K562 (cell line): ENCODE data around the gene SPTBN4. TPM values are rescaled to one million over a fixed set of nuclear protein-coding genes. Genes with fewer than 3 reads are reported as not detected.

Experiments
- BCOR ChIP-seq: fragments of 450-650 bp; IDR thresholded peaks from 2 replicates; pipeline ENCODE4 v1.6.1; 2016
- BHLHE40 ChIP-seq: IDR thresholded peaks from 2 replicates; pipeline ENCODE4 v1.6.1; 2011; ENCODE audit warnings: low read length, improper control_type of control experiment
- CBFA2T3 ChIP-seq: fragments of 450-650 bp; IDR thresholded peaks from 2 replicates; pipeline ENCODE4 v1.6.1; 2017
- CREM ChIP-seq: IDR thresholded peaks from 2 replicates; pipeline ENCODE4 v1.6.1; 2014; ENCODE audit warnings: antibody characterized with exemption, low read depth
- EGR1 ChIP-seq: fragments of 450-650 bp; conservative IDR thresholded peaks from 2 replicates; pipeline ENCODE4 v1.6.1; 2017; ENCODE audit warnings: mild to moderate bottlenecking
- ETV5 ChIP-seq: sonication (generic); formaldehyde crosslinking; IDR thresholded peaks from 2 replicates; pipeline ENCODE4 v1.4.0; 2020; ENCODE audit warnings: low read depth, mild to moderate bottlenecking, missing genetic modification reagents
- FOXK1 ChIP-seq: sonication (generic); formaldehyde crosslinking; IDR thresholded peaks from 2 replicates; pipeline ENCODE4 v1.8.0; 2022; ENCODE audit warnings: missing genetic modification reagents, mild to moderate bottlenecking, borderline replicate concordance
- HDGF ChIP-seq: fragments of 450-650 bp; IDR thresholded peaks from 2 replicates; pipeline ENCODE4 v1.6.1; 2016
- MYC ChIP-seq, 2 experiments: fragments of 250-450 bp in 1 of 2; sonication (Bioruptor Pico) in 1 of 2; IDR thresholded peaks; 2 replicates each; pipeline versions ENCODE4 v1.5.1 to v1.6.1; 2012 to 2021; ENCODE audit warnings: low read depth in 2 of 2, borderline replicate concordance in 1 of 2, improper control_type of control experiment in 1 of 2, low read length in 1 of 2, mild to moderate bottlenecking in 1 of 2, moderate library complexity in 1 of 2
- NRF1 ChIP-seq, 2 experiments: fragments of 450-650 bp; IDR thresholded peaks in 1 of 2; conservative IDR thresholded peaks in 1 of 2; 2 replicates each; pipeline ENCODE4 v1.6.1; 2014; ENCODE audit warnings: mild to moderate bottlenecking in 2 of 2
- POLR2G ChIP-seq: fragments of 200-400 bp; formaldehyde crosslinking; IDR thresholded peaks from 2 replicates; pipeline ENCODE4 v1.6.1; 2017; ENCODE audit warnings: low read depth, mild to moderate bottlenecking, antibody characterized with exemption, low read length, moderate library complexity
- RBFOX2 ChIP-seq: fragments of 200-400 bp; formaldehyde crosslinking; IDR thresholded peaks from 2 replicates; pipeline ENCODE4 v1.6.1; 2017; ENCODE audit warnings: low read depth, mild to moderate bottlenecking, low read length, moderate library complexity
- RBM25 ChIP-seq: fragments of 200-400 bp; formaldehyde crosslinking; IDR thresholded peaks from 2 replicates; pipeline ENCODE4 v1.6.1; 2018; ENCODE audit warnings: low read length, low read depth, moderate library complexity; ENCODE audit not compliant: severe bottlenecking
- XRCC5 ChIP-seq: fragments of 200-400 bp; formaldehyde crosslinking; IDR thresholded peaks from 2 replicates; pipeline ENCODE4 v1.6.1; 2017; ENCODE audit warnings: low read depth, mild to moderate bottlenecking, low read length
- ZBTB7A ChIP-seq: IDR thresholded peaks from 2 replicates; pipeline ENCODE4 v1.6.1; 2011; ENCODE audit warnings: low read depth, mild to moderate bottlenecking, low read length, moderate library complexity, borderline replicate concordance; ENCODE audit not compliant: control insufficient read depth
- ZNF41 ChIP-seq: fragments of 250-450 bp; sonication (Bioruptor Pico); conservative IDR thresholded peaks from 2 replicates; pipeline ENCODE4 v1.4.0; 2020; ENCODE audit warnings: mild to moderate bottlenecking
- polyA plus RNA-seq, 8 experiments: library from polyadenylated mRNA; depleted of rRNA in 4 of 8; stranded (reverse) in 5 of 8; unstranded in 3 of 8; fragments of >200 nt; fragmentation: Nextera tagmentation in 2 of 8; fragmentation: Illumina TruSeq in 1 of 8; extraction: Ambion mirVana in 2 of 8; extraction: Trizol in 1 of 8; gene quantifications; 2 replicates each; pipeline versions ENCODE4 v1.2.1 to v1.2.3, GENCODE V29; 2011 to 2014; ENCODE audit warnings: inconsistent platforms in 1 of 8, missing spikeins in 1 of 8
- total RNA-seq, 7 experiments: library from RNA; depleted of rRNA in 6 of 7; stranded (reverse); fragments of >200 nt in 6 of 7; fragmentation: Illumina TruSeq in 2 of 7; extraction: Trizol in 2 of 7; gene quantifications; 2 replicates each; pipeline versions ENCODE4 v1.2.1 to v1.2.3, GENCODE V29; 2011 to 2021; ENCODE audit warnings: low replicate concordance in 1 of 7
- TF ChIP-seq, protein P1 (sequence below): fragments of 450-650 bp; IDR thresholded peaks from 2 replicates; pipeline ENCODE4 v1.6.1; 2017; ENCODE audit warnings: antibody characterized with exemption, mild to moderate bottlenecking
- TF ChIP-seq, protein P2 (sequence below), 2 experiments: fragments of 450-650 bp; conservative IDR thresholded peaks; 2 replicates each; pipeline ENCODE4 v1.6.1; 2017; ENCODE audit warnings: mild to moderate bottlenecking in 2 of 2, moderate library complexity in 2 of 2
- TF ChIP-seq, protein P3 (sequence below): fragments of 450-650 bp; IDR thresholded peaks from 2 replicates; pipeline ENCODE4 v1.6.1; 2016; ENCODE audit warnings: mild to moderate bottlenecking

SPTBN4 gene
- total and polyA plus RNA-seq, 9 of the 15 experiments (the other 6 are each of a cell fraction or from before 2014, with no cell fraction given), result 0.01 to 1.5 (median 0.86) TPM

DNA sequence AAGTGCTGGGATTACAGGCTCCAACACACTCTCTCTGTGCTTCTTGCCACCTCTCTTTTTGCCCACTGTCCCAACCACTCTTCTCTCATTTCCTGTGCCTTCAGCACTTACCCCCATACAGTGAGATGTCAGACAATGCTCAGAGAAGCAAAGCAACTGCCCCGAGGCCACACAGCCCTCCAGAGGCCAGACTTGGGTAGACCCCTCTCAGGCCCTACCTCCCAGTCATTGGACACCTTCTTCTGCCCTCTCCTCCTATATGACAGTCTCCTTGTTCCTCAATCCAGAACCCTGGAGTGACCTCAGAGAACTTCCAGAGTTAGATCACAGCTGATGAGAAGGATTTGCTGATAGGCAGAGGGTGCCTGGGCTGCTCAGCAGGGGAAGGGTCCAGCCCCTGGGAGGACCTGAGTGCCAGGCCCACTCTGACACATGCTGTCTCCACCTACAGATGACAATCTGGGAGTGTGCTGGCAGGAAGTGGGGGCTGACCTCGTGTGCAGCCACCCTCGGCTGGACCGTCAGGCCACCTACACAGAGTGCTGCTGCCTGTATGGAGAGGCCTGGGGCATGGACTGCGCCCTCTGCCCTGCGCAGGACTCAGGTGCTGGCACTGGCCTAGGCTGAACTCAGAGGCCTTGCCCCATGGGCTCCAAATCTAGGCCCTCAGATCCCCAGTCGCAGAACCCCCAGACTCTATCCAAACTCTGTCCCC, 158.8 kb downstream of the SPTBN4 start (continued):
- TF ChIP-seq CREM (peak; percentile 36; the same call in 1 of the 2 replicates), XRCC5 (no peak), BHLHE40 (peak; percentile 56), RBM25 (peak; percentile 59), HDGF (0 out of 2 replicates have a peak, but pooled peaks have one; percentile 49), ZBTB7A (peak; percentile 72; the same call in 1 of the 2 replicates), BCOR (peak; percentile 92), FOXK1 (no peak), CBFA2T3 (no peak), POLR2G (peak; percentile 46), ETV5 (CRISPR knock-in tag) (no peak), ZNF41 (CRISPR knock-in tag) (no peak), RBFOX2 (peak; percentile 45), MYC (IDR thresholded peaks at IDR 0.05; ENCODE audit: low read depth, low read length) (0 out of 2 replicates have a peak, but pooled peaks have one; percentile 53), MYC (CRISPR knock-in tag; IDR thresholded peaks at IDR 0.05; ENCODE audit: borderline replicate concordance, low read depth) (no peak), NRF1 (conservative IDR thresholded peaks at IDR 0.05 in 1 of 2, IDR thresholded peaks at IDR 0.05 in 1 of 2) (0 out of 4 replicates have a peak, but pooled peaks of 1 of the 2 experiments have one; percentile 23), EGR1 (peak; percentile 53; the same call in 1 of the 2 replicates)
- TF ChIP-seq, protein P1, sequence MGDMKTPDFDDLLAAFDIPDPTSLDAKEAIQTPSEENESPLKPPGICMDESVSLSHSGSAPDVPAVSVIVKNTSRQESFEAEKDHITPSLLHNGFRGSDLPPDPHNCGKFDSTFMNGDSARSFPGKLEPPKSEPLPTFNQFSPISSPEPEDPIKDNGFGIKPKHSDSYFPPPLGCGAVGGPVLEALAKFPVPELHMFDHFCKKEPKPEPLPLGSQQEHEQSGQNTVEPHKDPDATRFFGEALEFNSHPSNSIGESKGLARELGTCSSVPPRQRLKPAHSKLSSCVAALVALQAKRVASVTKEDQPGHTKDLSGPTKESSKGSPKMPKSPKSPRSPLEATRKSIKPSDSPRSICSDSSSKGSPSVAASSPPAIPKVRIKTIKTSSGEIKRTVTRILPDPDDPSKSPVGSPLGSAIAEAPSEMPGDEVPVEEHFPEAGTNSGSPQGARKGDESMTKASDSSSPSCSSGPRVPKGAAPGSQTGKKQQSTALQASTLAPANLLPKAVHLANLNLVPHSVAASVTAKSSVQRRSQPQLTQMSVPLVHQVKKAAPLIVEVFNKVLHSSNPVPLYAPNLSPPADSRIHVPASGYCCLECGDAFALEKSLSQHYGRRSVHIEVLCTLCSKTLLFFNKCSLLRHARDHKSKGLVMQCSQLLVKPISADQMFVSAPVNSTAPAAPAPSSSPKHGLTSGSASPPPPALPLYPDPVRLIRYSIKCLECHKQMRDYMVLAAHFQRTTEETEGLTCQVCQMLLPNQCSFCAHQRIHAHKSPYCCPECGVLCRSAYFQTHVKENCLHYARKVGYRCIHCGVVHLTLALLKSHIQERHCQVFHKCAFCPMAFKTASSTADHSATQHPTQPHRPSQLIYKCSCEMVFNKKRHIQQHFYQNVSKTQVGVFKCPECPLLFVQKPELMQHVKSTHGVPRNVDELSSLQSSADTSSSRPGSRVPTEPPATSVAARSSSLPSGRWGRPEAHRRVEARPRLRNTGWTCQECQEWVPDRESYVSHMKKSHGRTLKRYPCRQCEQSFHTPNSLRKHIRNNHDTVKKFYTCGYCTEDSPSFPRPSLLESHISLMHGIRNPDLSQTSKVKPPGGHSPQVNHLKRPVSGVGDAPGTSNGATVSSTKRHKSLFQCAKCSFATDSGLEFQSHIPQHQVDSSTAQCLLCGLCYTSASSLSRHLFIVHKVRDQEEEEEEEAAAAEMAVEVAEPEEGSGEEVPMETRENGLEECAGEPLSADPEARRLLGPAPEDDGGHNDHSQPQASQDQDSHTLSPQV, result peak; percentile 53; the same call in 1 of the 2 replicates
- TF ChIP-seq, protein P2, sequence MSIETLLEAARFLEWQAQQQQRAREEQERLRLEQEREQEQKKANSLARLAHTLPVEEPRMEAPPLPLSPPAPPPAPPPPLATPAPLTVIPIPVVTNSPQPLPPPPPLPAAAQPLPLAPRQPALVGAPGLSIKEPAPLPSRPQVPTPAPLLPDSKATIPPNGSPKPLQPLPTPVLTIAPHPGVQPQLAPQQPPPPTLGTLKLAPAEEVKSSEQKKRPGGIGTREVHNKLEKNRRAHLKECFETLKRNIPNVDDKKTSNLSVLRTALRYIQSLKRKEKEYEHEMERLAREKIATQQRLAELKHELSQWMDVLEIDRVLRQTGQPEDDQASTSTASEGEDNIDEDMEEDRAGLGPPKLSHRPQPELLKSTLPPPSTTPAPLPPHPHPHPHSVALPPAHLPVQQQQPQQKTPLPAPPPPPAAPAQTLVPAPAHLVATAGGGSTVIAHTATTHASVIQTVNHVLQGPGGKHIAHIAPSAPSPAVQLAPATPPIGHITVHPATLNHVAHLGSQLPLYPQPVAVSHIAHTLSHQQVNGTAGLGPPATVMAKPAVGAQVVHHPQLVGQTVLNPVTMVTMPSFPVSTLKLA (conservative IDR thresholded peaks at IDR 0.05), result 0 out of 4 replicates have a peak, but pooled peaks of 1 of the 2 experiments have one; percentile 32
- TF ChIP-seq, protein P3, sequence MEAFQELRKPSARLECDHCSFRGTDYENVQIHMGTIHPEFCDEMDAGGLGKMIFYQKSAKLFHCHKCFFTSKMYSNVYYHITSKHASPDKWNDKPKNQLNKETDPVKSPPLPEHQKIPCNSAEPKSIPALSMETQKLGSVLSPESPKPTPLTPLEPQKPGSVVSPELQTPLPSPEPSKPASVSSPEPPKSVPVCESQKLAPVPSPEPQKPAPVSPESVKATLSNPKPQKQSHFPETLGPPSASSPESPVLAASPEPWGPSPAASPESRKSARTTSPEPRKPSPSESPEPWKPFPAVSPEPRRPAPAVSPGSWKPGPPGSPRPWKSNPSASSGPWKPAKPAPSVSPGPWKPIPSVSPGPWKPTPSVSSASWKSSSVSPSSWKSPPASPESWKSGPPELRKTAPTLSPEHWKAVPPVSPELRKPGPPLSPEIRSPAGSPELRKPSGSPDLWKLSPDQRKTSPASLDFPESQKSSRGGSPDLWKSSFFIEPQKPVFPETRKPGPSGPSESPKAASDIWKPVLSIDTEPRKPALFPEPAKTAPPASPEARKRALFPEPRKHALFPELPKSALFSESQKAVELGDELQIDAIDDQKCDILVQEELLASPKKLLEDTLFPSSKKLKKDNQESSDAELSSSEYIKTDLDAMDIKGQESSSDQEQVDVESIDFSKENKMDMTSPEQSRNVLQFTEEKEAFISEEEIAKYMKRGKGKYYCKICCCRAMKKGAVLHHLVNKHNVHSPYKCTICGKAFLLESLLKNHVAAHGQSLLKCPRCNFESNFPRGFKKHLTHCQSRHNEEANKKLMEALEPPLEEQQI, result no peak
